Progenitor cell of endocrine pancreas (in vitro differentiated cells): ENCODE data around the gene LY6G6D. TPM values are rescaled to one million over a fixed set of nuclear protein-coding genes. Genes with fewer than 3 reads are reported as not detected.

Experiments used
- DNase-seq: peaks from one replicate; pipeline ENCODE4 v3.0.0; 2021; ENCODE audit warnings: low spot score; ENCODE audit not compliant: unreplicated experiment
- H3K27ac Mint-ChIP-seq: 2 replicates; pipeline ENCODE4 v1.8.0; 2021; ENCODE audit warnings: mild to moderate bottlenecking, moderate library complexity, mixed read lengths
- H3K27me3 Mint-ChIP-seq: 2 replicates; pipeline ENCODE4 v1.8.0; 2021; ENCODE audit warnings: mixed read lengths
- H3K36me3 Mint-ChIP-seq: 2 replicates; pipeline ENCODE4 v1.8.0; 2022; ENCODE audit warnings: mixed read lengths; ENCODE audit not compliant: insufficient read depth
- H3K4me1 Mint-ChIP-seq: 2 replicates; pipeline ENCODE4 v1.8.0; 2021; ENCODE audit warnings: low read depth, mixed read lengths
- H3K4me3 Mint-ChIP-seq: 2 replicates; pipeline ENCODE4 v1.8.0; 2021; ENCODE audit warnings: low read depth, mild to moderate bottlenecking, moderate library complexity, mixed read lengths
- H3K9me3 Mint-ChIP-seq: 2 replicates; pipeline ENCODE4 v1.8.0; 2021; ENCODE audit warnings: low read depth, mixed read lengths
- CTCF ChIP-seq: fragments of 200-600 bp; sonication (generic); IDR thresholded peaks from one replicate; pipeline ENCODE4 v1.5.0; 2021; ENCODE audit warnings: antibody characterized with exemption, mild to moderate bottlenecking; ENCODE audit not compliant: unreplicated experiment
- total RNA-seq: library from RNA; stranded (reverse); gene quantifications from 2 replicates; pipeline ENCODE4 v1.2.1, GENCODE V29; 2021

The LY6G6D gene
- total RNA-seq, 1 donor from 2014 or later: not detected

DNA sequence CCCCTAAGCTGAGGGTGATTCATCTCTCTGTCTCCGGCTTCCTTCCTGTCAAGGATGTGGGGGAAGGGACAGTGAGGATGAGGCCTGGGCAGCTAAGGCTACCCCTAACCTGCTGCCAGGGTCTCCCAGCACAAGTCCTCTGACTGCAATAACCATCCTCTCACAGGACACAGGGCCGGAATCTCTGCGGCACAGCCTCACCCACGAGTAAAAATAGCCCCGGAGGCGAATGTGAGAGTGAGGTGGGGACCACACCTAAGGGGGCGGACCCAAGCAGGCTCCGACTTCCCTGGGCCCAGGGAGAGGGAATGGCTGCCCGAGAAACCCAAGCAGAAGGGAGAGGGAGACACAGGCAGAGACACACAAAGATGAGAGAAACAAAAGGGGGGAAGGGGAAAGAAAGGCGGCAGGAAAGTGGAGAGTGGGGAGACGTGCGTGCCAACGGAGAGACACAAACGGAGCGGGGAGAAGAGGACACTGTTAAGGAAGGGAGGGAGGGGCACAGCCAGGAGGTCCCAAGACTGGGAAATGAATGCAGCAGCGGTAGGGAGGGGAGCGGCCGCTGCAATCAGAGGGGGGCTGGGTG, 19.8 kb downstream of the LY6G6D start:
- TF ChIP-seq CTCF: no peak
- Mint-ChIP-seq H3K27me3 (no peaks in the 10 kb centered on the region), H3K4me3 (peak overlapping the region; percentile 99), H3K36me3 (peaks cover 24% of the 10 kb centered on the region), H3K4me1 (peaks cover 51% of the 10 kb centered on the region), H3K9me3 (no peaks in the 10 kb centered on the region), H3K27ac (peak overlapping the region; percentile 98)
- DNase-seq: no peak

DNA sequence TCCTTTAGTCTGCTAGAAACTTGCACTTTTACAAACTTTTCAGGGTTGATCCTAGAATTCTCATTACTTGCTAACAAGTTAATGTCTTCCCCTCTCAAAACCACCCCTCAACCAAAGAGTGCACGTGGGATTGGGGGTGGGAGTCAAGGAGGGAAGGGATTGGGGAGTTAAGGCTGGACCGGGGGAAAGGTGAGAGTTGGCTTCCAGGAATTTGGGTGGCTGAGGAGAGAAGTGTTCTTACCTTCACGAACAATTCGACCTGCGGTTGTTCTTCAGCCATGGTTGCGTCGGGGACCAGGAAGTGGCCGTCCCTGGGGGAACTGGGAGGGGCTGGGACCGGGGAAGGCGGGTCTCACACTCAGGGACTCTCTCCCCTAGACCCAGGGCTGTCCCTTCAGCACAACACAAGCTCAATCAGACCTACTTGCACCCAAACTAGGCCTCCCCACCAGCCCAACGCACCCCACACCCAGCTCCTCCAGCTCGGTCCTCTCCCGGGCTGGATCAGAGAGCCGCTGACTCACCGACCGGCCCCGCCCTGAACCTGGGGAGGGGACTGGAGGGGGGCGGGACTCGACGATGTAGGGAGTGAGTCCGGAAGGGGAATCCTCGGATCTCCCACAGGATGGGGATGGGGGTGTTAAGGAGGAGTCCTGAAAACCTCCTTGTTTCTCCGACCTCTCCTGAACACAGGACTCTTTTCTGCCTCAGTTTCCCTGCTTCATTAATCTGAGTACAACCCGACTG, 21.0 kb downstream of the LY6G6D start, which contains the start of gene CLIC1:
Gene CLIC1, minus strand, starts transcription at position 510 of the 747 bp plus-strand sequence. Its CDS starts 230 bp downstream, at position 280.
- no peaks in the 10 kb centered on the region for H3K9me3 Mint-ChIP-seq
- no peaks in the 10 kb centered on the region for H3K27me3 Mint-ChIP-seq
- peaks cover 49% of the 10 kb centered on the region for H3K4me1 Mint-ChIP-seq
- DNase-seq: peak; percentile 35
- peaks cover 16% of the 10 kb centered on the region for H3K36me3 Mint-ChIP-seq
- peak within 1 kb of the TSS; percentile 98 for H3K27ac Mint-ChIP-seq
- no peak for TF ChIP-seq CTCF
- H3K4me3 Mint-ChIP-seq: peak within 1 kb of the TSS; percentile 99

- peaks cover 14% of the 10 kb centered on the region for H3K36me3 Mint-ChIP-seq
- TF ChIP-seq CTCF: no peak
- peaks cover 49% of the 10 kb centered on the region for H3K4me1 Mint-ChIP-seq
- no peak for DNase-seq
- peak overlapping the region; percentile 98 for H3K27ac Mint-ChIP-seq
- H3K4me3 Mint-ChIP-seq: peak overlapping the region; percentile 99
- H3K27me3 Mint-ChIP-seq: no peaks in the 10 kb centered on the region
- no peaks in the 10 kb centered on the region for H3K9me3 Mint-ChIP-seq
Observed at GRCh38 chr6:31736768-31737314, 21.7 kb downstream of the LY6G6D start.

DNA sequence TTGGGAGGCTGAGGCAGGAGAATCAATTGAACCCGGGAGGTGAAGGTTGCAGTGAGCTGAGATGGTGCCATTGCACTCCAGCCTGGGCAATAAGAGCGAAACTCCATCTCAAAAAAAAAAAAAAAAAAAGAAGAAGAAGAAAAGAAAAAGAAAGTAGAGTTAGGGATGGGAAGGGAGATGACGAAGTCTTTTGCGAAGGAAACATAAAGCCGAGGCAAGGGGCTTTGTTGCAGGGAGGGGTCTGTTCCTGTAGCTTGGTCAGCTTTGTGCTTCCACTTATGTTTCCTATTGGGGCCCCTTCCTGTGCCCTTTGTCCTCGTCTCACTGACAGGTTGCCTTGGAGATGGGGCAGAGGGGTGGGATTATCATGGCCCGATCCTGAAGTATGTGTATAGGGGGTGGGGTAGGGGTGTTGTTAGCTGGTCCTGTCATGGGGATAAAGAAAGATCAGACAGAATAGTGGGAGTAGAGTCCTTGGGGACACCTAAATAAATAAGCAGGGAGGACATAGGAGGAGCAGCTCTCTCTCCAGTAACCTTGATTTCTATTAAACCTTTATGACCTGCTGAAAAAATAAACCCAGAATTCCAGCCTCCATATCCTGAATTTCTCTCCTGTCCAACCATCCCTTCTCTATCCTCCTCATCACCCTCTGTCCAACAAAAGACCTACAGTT, 22.3 kb downstream of the LY6G6D start:
- no peaks in the 10 kb centered on the region for H3K27me3 Mint-ChIP-seq
- H3K9me3 Mint-ChIP-seq: no peaks in the 10 kb centered on the region
- DNase-seq: no peak
- H3K36me3 Mint-ChIP-seq: peaks cover 10% of the 10 kb centered on the region
- H3K4me3 Mint-ChIP-seq: peak overlapping the region; percentile 99
- TF ChIP-seq CTCF: no peak
- H3K4me1 Mint-ChIP-seq: peaks cover 49% of the 10 kb centered on the region
- H3K27ac Mint-ChIP-seq: peak overlapping the region; percentile 98
